Measurements from ENCODE around the gene PTK7. TPM values are rescaled to one million over a fixed set of nuclear protein-coding genes. Genes with fewer than 3 reads are reported as not detected.
A peak's percentile ranks its signal among the peaks of the same experiment; 100 is the strongest.

Gene PTK7
- total and polyA plus RNA-seq, 5 donors from 2014 or later, result 0.25 to 2.3 TPM; not detected in 3

DNA sequence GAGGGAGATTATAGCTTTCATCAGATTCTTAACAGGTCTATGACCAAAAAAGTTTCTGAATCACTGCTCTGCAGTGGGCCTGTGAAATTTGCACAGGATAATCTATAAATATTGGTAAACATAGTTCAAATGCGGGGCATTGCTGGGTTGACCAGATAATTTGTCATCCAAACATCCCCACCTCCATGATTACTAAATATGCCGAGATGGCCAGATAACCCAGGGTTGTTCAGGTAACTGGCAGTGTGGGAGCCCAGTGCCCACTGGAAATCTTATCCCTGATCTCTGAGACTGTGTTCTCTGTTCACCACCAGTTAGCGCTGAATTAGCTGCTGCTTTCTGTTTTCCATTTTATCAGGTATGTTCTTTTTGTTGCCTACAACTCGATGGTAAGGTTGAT is 21.4 kb downstream of the PTK7 start:
- ATAC-seq (ENCODE audit: low read depth in 2 of 2), result no peak
- Histone ChIP-seq H3K27me3 (ENCODE audit: control insufficient read depth, insufficient read depth, low read length) (no peaks in the 10 kb centered on the region), H3K4me3 (ENCODE audit: low read depth, low read length) (no peak overlapping the region), H3K27ac (ENCODE audit: insufficient read depth, low read length, poor library complexity, severe bottlenecking) (no peak overlapping the region), H3K9me3 (ENCODE audit: control insufficient read depth in 2 of 2, low read length in 2 of 2) (no peaks in the 10 kb centered on the region), H3K36me3 (ENCODE audit: control insufficient read depth, insufficient read depth, low read length) (no peaks in the 10 kb centered on the region), H3K4me1 (ENCODE audit: control insufficient read depth, insufficient read depth, low read length, poor library complexity, severe bottlenecking) (peaks cover 7% of the 10 kb centered on the region)
- Mint-ChIP-seq H3K27me3 (peaks cover 10% of the 10 kb centered on the region), H3K9me3 (no peaks in the 10 kb centered on the region), H3K4me3 (no peak overlapping the region), H3K27ac (peak overlapping the region in 1 of 3 donors; percentile 67), H3K36me3 (no peaks in the 10 kb centered on the region), H3K4me1 (peaks cover 7 to 18% (median 13%) of the 10 kb centered on the region in 4 donors)
- no peak for DNase-seq

DNA sequence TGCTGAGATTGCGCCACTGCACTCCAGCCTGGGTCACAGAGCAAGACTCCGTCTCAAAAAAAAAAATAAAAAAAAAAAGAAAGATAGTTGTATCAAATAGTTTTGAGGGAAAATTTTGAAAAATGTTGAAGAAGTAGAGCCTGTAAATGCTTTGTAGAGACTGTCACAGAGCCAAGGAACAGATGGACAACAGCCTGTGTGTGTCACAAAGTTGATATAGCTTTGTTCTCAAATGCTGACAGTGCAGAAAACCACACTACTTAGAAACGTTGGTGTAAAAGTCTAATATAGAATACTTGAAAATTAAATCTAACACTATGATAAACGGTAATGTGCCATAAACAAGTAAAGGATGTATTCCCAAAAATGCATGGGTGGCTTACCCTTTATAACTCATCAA is 25.4 kb downstream of the PTK7 start:
- H3K27ac ChIP-seq (ENCODE audit: insufficient read depth, low read length, poor library complexity, severe bottlenecking), result no peak overlapping the region
- Mint-ChIP-seq H3K4me1 (no peaks in the 10 kb centered on the region), H3K9me3 (no peaks in the 10 kb centered on the region), H3K27ac (no peak overlapping the region), H3K27me3 (peaks cover 14% of the 10 kb centered on the region), H3K4me3 (no peak overlapping the region), H3K36me3 (no peaks in the 10 kb centered on the region)
- H3K4me3 ChIP-seq (ENCODE audit: low read depth, low read length), result no peak overlapping the region
- ATAC-seq (ENCODE audit: low read depth in 2 of 2) (no peak), DNase-seq (no peak)
- H3K9me3 ChIP-seq (ENCODE audit: control insufficient read depth in 2 of 2, low read length in 2 of 2), result no peaks in the 10 kb centered on the region
- no peaks in the 10 kb centered on the region for H3K36me3 ChIP-seq (ENCODE audit: control insufficient read depth, insufficient read depth, low read length)
- no peaks in the 10 kb centered on the region for H3K27me3 ChIP-seq (ENCODE audit: control insufficient read depth, insufficient read depth, low read length)
- no peaks in the 10 kb centered on the region for H3K4me1 ChIP-seq (ENCODE audit: control insufficient read depth, insufficient read depth, low read length, poor library complexity, severe bottlenecking)

DNA sequence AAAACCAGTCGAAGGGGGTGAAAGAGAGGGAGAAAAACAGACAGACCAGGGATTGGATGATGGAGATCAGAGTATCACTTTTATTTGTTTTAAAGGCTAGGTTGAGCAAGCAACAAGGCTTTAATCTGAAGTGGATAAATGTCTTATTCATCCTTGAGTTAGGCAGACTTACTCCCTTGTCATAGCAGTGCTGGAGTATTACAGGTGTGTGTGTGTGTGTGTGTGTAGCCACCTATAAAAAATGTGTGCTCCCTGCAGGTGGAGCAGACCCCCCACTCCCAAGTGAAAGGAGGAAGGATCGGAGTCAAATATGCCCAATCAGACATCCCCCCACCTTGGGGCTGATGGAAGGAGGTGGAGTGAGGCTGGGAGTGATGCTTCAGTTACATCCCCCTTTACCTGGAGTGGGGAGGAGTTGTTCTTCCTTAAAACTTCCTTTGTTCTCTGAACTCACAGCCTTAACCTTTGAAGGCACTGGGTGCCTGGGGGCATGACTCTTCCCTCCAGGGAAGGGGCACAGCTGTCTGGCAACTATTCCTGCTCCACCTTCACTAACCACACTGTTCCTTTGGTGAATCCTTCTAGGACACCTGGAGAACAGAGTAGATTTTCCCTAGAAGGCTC is 27.3 kb downstream of the PTK7 start:
- no peaks in the 10 kb centered on the region for H3K4me1 Mint-ChIP-seq
- no peak overlapping the region for H3K27ac ChIP-seq (ENCODE audit: insufficient read depth, low read length, poor library complexity, severe bottlenecking)
- no peaks in the 10 kb centered on the region for H3K9me3 ChIP-seq (ENCODE audit: control insufficient read depth in 2 of 2, low read length in 2 of 2)
- peaks cover 10% of the 10 kb centered on the region for H3K27me3 Mint-ChIP-seq
- H3K36me3 ChIP-seq (ENCODE audit: control insufficient read depth, insufficient read depth, low read length), result no peaks in the 10 kb centered on the region
- H3K36me3 Mint-ChIP-seq, result no peaks in the 10 kb centered on the region
- H3K4me3 ChIP-seq (ENCODE audit: low read depth, low read length), result no peak overlapping the region
- DNase-seq, result no peak
- no peaks in the 10 kb centered on the region for H3K9me3 Mint-ChIP-seq
- no peak overlapping the region for H3K4me3 Mint-ChIP-seq
- no peaks in the 10 kb centered on the region for H3K27me3 ChIP-seq (ENCODE audit: control insufficient read depth, insufficient read depth, low read length)
- ATAC-seq (ENCODE audit: low read depth in 2 of 2), result no peak
- no peak overlapping the region for H3K27ac Mint-ChIP-seq
- H3K4me1 ChIP-seq (ENCODE audit: control insufficient read depth, insufficient read depth, low read length, poor library complexity, severe bottlenecking), result no peaks in the 10 kb centered on the region

DNA sequence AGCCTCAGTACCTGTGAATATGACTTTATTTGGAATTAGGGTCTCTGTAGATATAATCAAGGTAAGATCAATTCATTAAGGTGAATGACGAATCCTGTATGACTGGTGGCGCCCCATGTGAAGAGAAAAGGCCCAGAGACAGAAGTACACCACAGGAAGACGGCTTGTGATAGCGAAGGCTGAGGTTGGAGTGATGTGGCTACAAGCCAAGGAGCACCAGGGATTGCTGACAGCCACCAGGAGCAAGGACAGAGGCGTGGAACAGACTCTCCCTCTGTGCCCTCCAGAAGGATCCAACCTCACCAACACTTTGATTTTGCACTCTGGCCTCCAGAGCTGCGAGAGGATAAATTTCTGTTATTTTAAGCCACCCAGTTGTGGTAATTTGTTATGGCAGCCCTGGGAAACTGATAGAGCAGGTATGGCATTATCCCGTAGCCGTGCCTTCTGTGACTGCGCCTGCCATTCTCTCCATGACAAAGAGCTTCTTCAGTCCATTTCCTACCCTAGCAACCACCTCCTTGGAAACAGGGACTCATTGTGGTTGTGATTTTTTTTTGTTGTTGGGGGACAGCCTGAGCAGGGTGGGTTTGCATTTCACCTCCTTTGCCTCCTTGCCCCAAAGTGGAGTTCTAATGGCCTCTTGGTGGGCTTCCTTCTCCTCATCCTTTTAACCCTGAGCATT is 29.6 kb downstream of the PTK7 start:
- Mint-ChIP-seq H3K9me3 (no peaks in the 10 kb centered on the region), H3K36me3 (no peaks in the 10 kb centered on the region), H3K4me1 (no peaks in the 10 kb centered on the region), H3K27me3 (peaks cover 6% of the 10 kb centered on the region), H3K4me3 (no peak overlapping the region), H3K27ac (peak overlapping the region in 1 of 3 donors; percentile 20)
- ATAC-seq (ENCODE audit: low read depth in 2 of 2) (no peak), DNase-seq (no peak)
- Histone ChIP-seq H3K27ac (ENCODE audit: insufficient read depth, low read length, poor library complexity, severe bottlenecking) (no peak overlapping the region), H3K4me1 (ENCODE audit: control insufficient read depth, insufficient read depth, low read length, poor library complexity, severe bottlenecking) (no peaks in the 10 kb centered on the region), H3K27me3 (ENCODE audit: control insufficient read depth, insufficient read depth, low read length) (no peaks in the 10 kb centered on the region), H3K36me3 (ENCODE audit: control insufficient read depth, insufficient read depth, low read length) (no peaks in the 10 kb centered on the region), H3K4me3 (ENCODE audit: low read depth, low read length) (no peak overlapping the region), H3K9me3 (ENCODE audit: control insufficient read depth in 2 of 2, low read length in 2 of 2) (no peaks in the 10 kb centered on the region)

DNA sequence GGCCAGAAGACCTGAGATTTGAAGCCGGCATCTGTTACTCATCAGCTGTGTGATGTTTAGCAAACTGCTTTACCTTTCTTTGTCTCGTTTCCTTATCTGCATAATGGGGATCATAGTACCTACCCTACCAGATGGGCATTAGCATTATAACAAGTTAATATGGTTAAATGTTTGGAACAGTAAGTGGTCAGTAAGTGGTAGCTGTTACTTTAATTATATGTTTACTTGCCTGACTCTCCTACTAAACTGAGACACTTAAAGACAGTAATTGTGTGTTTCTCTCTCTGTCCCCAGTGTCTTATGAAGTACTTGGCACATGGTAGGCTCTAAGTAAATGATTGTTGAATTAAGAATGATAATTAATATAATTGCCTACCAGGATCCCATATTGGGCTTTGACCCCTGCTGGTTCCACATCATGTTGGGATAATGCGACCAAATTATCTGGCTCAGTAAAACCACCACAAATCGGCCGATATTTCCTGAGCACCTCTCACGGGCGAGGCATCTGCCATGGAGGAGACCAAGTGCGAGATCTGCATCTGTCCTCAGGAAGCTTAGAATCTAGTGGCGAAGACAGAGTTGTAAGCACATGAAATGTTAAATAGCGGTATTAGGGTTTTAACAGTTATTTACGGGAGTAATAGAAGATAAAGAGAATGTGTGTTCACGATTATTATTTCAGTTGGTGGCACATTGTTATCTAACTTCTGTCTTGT is 31.4 kb downstream of the PTK7 start:
- peaks cover 6% of the 10 kb centered on the region for H3K27me3 Mint-ChIP-seq
- no peaks in the 10 kb centered on the region for H3K9me3 ChIP-seq (ENCODE audit: control insufficient read depth in 2 of 2, low read length in 2 of 2)
- no peaks in the 10 kb centered on the region for H3K4me1 Mint-ChIP-seq
- no peak overlapping the region for H3K4me3 Mint-ChIP-seq
- no peaks in the 10 kb centered on the region for H3K36me3 Mint-ChIP-seq
- H3K27me3 ChIP-seq (ENCODE audit: control insufficient read depth, insufficient read depth, low read length), result no peaks in the 10 kb centered on the region
- no peaks in the 10 kb centered on the region for H3K36me3 ChIP-seq (ENCODE audit: control insufficient read depth, insufficient read depth, low read length)
- ATAC-seq (ENCODE audit: low read depth in 2 of 2) (no peak), DNase-seq (no peak)
- H3K4me1 ChIP-seq (ENCODE audit: control insufficient read depth, insufficient read depth, low read length, poor library complexity, severe bottlenecking), result no peaks in the 10 kb centered on the region
- no peak overlapping the region for H3K4me3 ChIP-seq (ENCODE audit: low read depth, low read length)
- no peak overlapping the region for H3K27ac ChIP-seq (ENCODE audit: insufficient read depth, low read length, poor library complexity, severe bottlenecking)
- H3K27ac Mint-ChIP-seq, result peak overlapping the region in 1 of 3 donors; percentile 7
- H3K9me3 Mint-ChIP-seq, result peaks cover 0 to 2% (median 0%) of the 10 kb centered on the region in 7 donors

DNA sequence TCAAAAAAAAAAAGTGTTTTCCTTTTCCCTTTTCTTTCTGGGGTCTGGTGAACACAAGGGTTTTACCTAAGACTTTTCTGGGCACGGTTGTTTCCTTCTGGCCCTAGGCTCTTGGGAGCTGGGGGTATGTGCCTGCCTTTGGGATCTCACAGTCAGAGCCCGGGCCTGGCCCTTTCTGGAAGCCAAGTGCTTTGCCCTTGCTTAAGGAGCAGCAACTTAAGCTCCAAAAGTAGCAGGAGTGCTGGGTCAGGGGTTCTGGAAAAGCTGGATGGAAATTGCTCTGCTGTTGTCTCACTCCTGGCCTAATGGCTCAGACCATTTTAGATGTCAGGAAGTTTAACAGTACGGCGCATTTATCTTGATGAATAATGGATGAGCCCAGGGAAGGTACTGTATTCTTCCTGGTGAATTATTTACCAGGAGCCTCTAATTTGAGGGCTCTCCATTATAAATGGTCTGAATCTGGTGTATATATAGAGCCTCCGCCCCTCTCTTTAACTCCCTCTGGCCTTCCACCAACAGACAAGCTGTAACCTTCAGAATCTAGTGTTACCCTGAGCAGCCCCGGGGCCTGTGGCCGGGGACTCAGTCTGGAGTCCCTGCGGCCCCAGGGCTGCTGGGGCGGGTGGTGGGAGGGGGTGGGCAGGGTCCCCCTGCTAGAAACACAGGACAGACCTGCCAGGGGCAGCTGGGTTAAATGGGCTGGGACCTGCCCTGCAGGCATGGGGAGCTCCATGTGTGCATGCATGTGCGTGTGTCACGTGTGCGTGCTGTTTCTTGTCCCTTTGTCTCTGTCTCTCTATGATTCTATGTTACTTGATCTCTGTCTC is 37.5 kb downstream of the PTK7 start:
- Mint-ChIP-seq H3K27me3 (no peaks in the 10 kb centered on the region), H3K36me3 (no peaks in the 10 kb centered on the region), H3K9me3 (peaks cover 0 to 2% (median 0%) of the 10 kb centered on the region in 7 donors), H3K4me3 (no peak overlapping the region), H3K27ac (peak overlapping the region in 1 of 3 donors; percentile 79), H3K4me1 (no peaks in the 10 kb centered on the region)
- Histone ChIP-seq H3K27me3 (ENCODE audit: control insufficient read depth, insufficient read depth, low read length) (no peaks in the 10 kb centered on the region), H3K4me1 (ENCODE audit: control insufficient read depth, insufficient read depth, low read length, poor library complexity, severe bottlenecking) (no peaks in the 10 kb centered on the region), H3K4me3 (ENCODE audit: low read depth, low read length) (no peak overlapping the region), H3K9me3 (ENCODE audit: control insufficient read depth in 2 of 2, low read length in 2 of 2) (no peaks in the 10 kb centered on the region), H3K27ac (ENCODE audit: insufficient read depth, low read length, poor library complexity, severe bottlenecking) (no peak overlapping the region), H3K36me3 (ENCODE audit: control insufficient read depth, insufficient read depth, low read length) (no peaks in the 10 kb centered on the region)
- DNase-seq, result no peak
- no peak for ATAC-seq (ENCODE audit: low read depth in 2 of 2)

DNA sequence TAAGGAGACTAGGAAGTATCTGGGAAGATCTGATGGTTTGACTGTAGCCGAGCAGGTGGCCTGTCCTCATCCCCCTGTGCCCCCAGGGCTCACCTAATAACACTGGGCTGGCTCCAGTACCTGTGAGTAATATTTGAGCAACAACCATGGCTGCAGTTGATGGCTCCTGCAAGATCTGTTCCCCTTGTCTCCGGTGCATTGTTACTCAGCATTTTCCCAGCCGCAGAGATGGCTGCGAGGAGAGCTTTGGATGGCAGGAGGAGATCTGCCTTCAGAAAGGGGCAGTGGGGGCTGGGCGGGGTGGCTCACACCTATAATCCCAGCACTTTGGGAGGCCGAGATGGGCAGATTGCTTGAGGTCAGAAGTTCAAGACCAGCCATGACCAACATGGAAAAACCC is 39.3 kb downstream of the PTK7 start:
- no peaks in the 10 kb centered on the region for H3K4me1 Mint-ChIP-seq
- H3K27me3 Mint-ChIP-seq, result no peaks in the 10 kb centered on the region
- no peak overlapping the region for H3K4me3 ChIP-seq (ENCODE audit: low read depth, low read length)
- no peaks in the 10 kb centered on the region for H3K9me3 ChIP-seq (ENCODE audit: control insufficient read depth in 2 of 2, low read length in 2 of 2)
- H3K27ac Mint-ChIP-seq, result no peak overlapping the region
- no peak overlapping the region for H3K4me3 Mint-ChIP-seq
- no peaks in the 10 kb centered on the region for H3K4me1 ChIP-seq (ENCODE audit: control insufficient read depth, insufficient read depth, low read length, poor library complexity, severe bottlenecking)
- H3K9me3 Mint-ChIP-seq, result peaks cover 0 to 2% (median 0%) of the 10 kb centered on the region in 7 donors
- no peak for ATAC-seq (ENCODE audit: low read depth in 2 of 2)
- H3K36me3 Mint-ChIP-seq, result no peaks in the 10 kb centered on the region
- no peaks in the 10 kb centered on the region for H3K36me3 ChIP-seq (ENCODE audit: control insufficient read depth, insufficient read depth, low read length)
- H3K27me3 ChIP-seq (ENCODE audit: control insufficient read depth, insufficient read depth, low read length), result no peaks in the 10 kb centered on the region
- no peak for DNase-seq
- H3K27ac ChIP-seq (ENCODE audit: insufficient read depth, low read length, poor library complexity, severe bottlenecking), result no peak overlapping the region
